Progenitor cell of endocrine pancreas (in vitro differentiated cells): Measurements from ENCODE around the gene GJA10. TPM values are rescaled to one million over a fixed set of nuclear protein-coding genes. Genes with fewer than 3 reads are reported as not detected.
"Not testable (repeated sequence)": the region's sequence is repeated elsewhere in the genome, so short reads cannot be mapped to it uniquely, and the experiment has no call there.

Experiments
- DNase-seq: peaks from one replicate; pipeline ENCODE4 v3.0.0; 2021; ENCODE audit warnings: low spot score; ENCODE audit not compliant: unreplicated experiment
- H3K27ac Mint-ChIP-seq: 2 replicates; pipeline ENCODE4 v1.8.0; 2021; ENCODE audit warnings: mild to moderate bottlenecking, moderate library complexity, mixed read lengths
- H3K27me3 Mint-ChIP-seq: 2 replicates; pipeline ENCODE4 v1.8.0; 2021; ENCODE audit warnings: mixed read lengths
- H3K36me3 Mint-ChIP-seq: 2 replicates; pipeline ENCODE4 v1.8.0; 2022; ENCODE audit warnings: mixed read lengths; ENCODE audit not compliant: insufficient read depth
- H3K4me1 Mint-ChIP-seq: 2 replicates; pipeline ENCODE4 v1.8.0; 2021; ENCODE audit warnings: low read depth, mixed read lengths
- H3K4me3 Mint-ChIP-seq: 2 replicates; pipeline ENCODE4 v1.8.0; 2021; ENCODE audit warnings: low read depth, mild to moderate bottlenecking, moderate library complexity, mixed read lengths
- H3K9me3 Mint-ChIP-seq: 2 replicates; pipeline ENCODE4 v1.8.0; 2021; ENCODE audit warnings: low read depth, mixed read lengths
- long read RNA-seq: library from polyadenylated mRNA; unstranded; transcript quantifications from one replicate; pipeline ENCODE4 v2.0.0, GENCODE V29; 2020
- total RNA-seq: library from RNA; stranded (reverse); gene quantifications from 2 replicates; pipeline ENCODE4 v1.2.1, GENCODE V29; 2021
- TF ChIP-seq, protein P1 (sequence below): fragments of 200-600 bp; sonication (generic); IDR thresholded peaks from one replicate; pipeline ENCODE4 v1.5.0; 2021; ENCODE audit warnings: antibody characterized with exemption, mild to moderate bottlenecking; ENCODE audit not compliant: unreplicated experiment

The GJA10 gene
- not detected in 2 replicates for total RNA-seq
- long read RNA-seq = 0 reads

DNA sequence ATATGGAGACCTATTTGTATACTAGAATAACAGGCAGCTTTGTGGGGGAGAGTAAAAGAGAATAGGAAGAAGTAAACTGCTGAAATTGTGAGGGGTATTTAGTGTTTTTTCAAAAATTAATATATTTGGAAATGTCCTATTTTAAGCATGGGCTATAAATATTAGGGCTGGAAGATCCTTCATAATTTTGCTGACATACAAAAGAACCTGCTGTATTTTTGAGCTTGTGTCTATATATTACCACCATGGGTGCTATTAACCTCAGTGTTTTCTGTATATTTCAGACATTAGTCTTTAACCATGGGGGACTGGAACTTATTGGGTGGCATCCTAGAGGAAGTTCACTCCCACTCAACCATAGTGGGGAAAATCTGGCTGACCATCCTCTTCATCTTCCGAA, at the start of gene GJA10:
Gene GJA10, plus strand, starts transcription at position 301 of the 400 bp plus-strand sequence. Its CDS starts 0 bp downstream, at position 301.
- H3K4me3 Mint-ChIP-seq = no peak within 1 kb of the TSS
- peaks cover 3% of the 10 kb centered on the region for H3K27me3 Mint-ChIP-seq
- H3K9me3 Mint-ChIP-seq = no peaks in the 10 kb centered on the region
- no peak for DNase-seq
- no peak within 1 kb of the TSS for H3K27ac Mint-ChIP-seq
- H3K36me3 Mint-ChIP-seq = no peaks in the 10 kb centered on the region
- peaks cover 13% of the 10 kb centered on the region for H3K4me1 Mint-ChIP-seq
- TF ChIP-seq, protein P1, sequence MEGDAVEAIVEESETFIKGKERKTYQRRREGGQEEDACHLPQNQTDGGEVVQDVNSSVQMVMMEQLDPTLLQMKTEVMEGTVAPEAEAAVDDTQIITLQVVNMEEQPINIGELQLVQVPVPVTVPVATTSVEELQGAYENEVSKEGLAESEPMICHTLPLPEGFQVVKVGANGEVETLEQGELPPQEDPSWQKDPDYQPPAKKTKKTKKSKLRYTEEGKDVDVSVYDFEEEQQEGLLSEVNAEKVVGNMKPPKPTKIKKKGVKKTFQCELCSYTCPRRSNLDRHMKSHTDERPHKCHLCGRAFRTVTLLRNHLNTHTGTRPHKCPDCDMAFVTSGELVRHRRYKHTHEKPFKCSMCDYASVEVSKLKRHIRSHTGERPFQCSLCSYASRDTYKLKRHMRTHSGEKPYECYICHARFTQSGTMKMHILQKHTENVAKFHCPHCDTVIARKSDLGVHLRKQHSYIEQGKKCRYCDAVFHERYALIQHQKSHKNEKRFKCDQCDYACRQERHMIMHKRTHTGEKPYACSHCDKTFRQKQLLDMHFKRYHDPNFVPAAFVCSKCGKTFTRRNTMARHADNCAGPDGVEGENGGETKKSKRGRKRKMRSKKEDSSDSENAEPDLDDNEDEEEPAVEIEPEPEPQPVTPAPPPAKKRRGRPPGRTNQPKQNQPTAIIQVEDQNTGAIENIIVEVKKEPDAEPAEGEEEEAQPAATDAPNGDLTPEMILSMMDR = no peak

DNA sequence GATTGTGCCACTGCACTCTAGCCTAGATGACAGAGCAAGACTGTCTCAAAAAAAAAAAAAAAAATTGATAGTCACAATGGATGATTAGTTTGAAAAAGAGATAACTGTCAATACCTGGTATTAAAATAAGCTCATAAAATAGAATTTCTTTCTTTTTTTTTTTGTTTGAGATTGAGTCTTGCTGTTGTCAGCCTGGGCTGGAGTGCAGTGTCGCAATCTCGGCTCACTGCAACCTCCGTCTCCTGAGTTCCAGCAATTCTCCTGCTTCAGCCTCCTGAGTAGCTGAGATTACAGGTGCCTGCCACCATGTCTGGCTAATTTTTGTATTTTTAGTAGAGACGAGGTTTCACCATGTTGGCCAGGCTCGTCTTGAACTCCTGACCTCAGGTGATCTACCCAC, 46.8 kb upstream of the GJA10 start:
- H3K4me1 Mint-ChIP-seq, H3K27me3 Mint-ChIP-seq, H3K9me3 Mint-ChIP-seq, H3K27ac Mint-ChIP-seq, H3K4me3 Mint-ChIP-seq, DNase-seq, H3K36me3 Mint-ChIP-seq: not testable (repeated sequence)

DNA sequence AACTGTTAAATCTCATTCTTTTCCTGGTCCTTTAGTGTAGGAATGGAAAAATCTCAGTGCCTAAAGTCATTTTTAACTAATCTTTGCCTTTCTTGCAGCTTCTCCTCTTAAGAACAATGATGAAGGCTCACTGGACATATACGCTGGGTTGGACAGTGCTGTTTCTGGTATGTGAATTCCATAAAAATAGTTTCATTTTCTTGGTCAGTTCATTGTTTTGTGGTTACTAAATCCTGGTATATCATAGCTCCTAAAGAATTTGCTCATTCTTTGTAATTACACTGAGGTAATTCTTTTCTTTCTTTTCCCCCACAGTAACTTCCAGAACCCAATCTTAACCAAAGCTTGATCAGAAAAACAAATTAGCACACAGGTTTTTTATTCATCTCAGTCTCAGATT, 41.2 kb upstream of the GJA10 start:
- H3K27ac Mint-ChIP-seq = no peak overlapping the region
- no peaks in the 10 kb centered on the region for H3K4me1 Mint-ChIP-seq
- no peak for DNase-seq
- TF ChIP-seq, protein P1 = no peak
- no peak overlapping the region for H3K4me3 Mint-ChIP-seq
- peaks cover 21% of the 10 kb centered on the region for H3K36me3 Mint-ChIP-seq
- no peaks in the 10 kb centered on the region for H3K27me3 Mint-ChIP-seq
- H3K9me3 Mint-ChIP-seq = no peaks in the 10 kb centered on the region

DNA sequence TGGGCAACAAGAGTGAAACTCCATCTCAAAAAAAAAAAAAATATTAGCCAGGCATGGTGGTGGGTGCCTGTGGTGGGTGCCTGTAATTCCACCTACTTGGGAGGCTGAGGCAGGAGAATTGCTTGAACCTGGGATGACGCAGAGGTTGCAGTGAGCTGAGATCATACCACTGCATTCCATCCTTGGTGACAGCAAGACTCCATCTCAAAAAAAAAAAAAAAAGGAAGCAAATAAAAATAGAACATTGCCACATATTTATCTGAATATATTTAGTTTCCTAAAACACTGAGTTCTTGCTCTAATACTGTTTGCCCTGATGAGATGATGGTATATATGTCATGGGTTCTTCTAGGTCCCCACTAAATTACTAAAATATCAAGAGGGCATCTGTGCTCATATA, 36.2 kb upstream of the GJA10 start:
- H3K27me3 Mint-ChIP-seq = no peaks in the 10 kb centered on the region
- no peak overlapping the region for H3K27ac Mint-ChIP-seq
- DNase-seq = no peak
- peaks cover 45% of the 10 kb centered on the region for H3K36me3 Mint-ChIP-seq
- TF ChIP-seq, protein P1 = no peak
- no peak overlapping the region for H3K4me3 Mint-ChIP-seq
- no peaks in the 10 kb centered on the region for H3K4me1 Mint-ChIP-seq
- peaks cover 3% of the 10 kb centered on the region for H3K9me3 Mint-ChIP-seq

DNA sequence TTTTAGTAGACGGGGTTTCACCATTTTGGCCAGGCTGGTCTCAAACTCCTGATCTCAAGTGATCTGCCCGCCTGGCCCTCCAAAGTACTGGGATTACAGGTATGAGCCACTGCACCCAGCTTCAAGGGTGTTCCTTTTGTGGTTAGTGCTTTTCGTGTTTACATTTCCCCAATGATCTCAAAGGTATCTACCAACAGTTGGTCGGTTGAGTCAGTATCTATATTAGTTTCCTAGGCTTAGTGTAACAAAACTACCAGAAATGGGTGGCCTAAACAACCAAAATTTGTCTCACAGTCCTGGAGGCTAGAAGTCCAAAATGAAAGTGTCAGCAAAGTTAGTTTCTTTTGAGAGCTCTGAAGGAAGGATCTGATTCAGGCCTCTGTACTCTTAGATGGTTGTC, 34.5 kb upstream of the GJA10 start:
- TF ChIP-seq, protein P1 = no peak
- no peak for DNase-seq
- Mint-ChIP-seq H3K9me3 (peaks cover 3% of the 10 kb centered on the region), H3K36me3 (peaks cover 50% of the 10 kb centered on the region), H3K27ac (no peak overlapping the region), H3K4me1 (no peaks in the 10 kb centered on the region), H3K4me3 (no peak overlapping the region), H3K27me3 (no peaks in the 10 kb centered on the region)

DNA sequence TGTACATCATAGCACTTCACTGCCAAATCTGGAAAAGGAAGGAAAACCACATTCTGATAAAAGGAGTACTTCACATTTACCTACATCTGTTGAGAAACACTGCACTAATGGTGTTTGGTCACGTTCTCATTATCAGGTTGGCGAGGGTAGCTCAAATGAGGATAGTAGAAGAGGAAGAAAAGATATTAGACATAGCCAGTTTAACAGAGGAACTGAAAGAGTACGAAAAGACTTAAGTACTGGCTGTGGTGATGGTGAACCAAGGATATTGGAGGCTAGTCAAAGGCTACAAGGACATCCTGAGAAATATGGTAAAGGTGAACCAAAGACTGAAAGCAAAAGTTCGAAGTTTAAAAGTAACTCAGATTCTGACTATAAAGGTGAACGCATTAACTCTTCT, 32.0 kb upstream of the GJA10 start:
- Mint-ChIP-seq H3K9me3 (peaks cover 7% of the 10 kb centered on the region), H3K36me3 (peaks cover 54% of the 10 kb centered on the region)
- no peak for DNase-seq

More for the DNA sequence above, 32.0 kb upstream of the GJA10 start:
- Mint-ChIP-seq H3K27me3 (no peaks in the 10 kb centered on the region), H3K4me3 (no peak overlapping the region), H3K4me1 (no peaks in the 10 kb centered on the region), H3K27ac (no peak overlapping the region)
- TF ChIP-seq, protein P1 = no peak
